PC-9 (cell line): ENCODE measurements around the gene HSPA4. TPM values are rescaled to one million over a fixed set of nuclear protein-coding genes. Genes with fewer than 3 reads are reported as not detected.
"Not testable (repeated sequence)": the region's sequence is repeated elsewhere in the genome, so short reads cannot be mapped to it uniquely, and the experiment has no call there.

Source experiments
- BruUV-seq: library from RNA; stranded (reverse); fragments of 400-500 nt; replicated peaks from 2 replicates; lab custom pipeline; 2021; lab: Mats Ljungman, UMichigan
- CTCF ChIA-PET: fragments of 300-600 bp; sonication (Branson Sonifier 250); formaldehyde crosslinking; loops from one replicate; lab custom pipeline; 2022; ENCODE audit warnings: antibody characterized with exemption; lab: Charles Lee
- POLR2A ChIA-PET: fragments of 300-600 bp; sonication (Branson Sonifier 250); formaldehyde crosslinking; loops from one replicate; lab custom pipeline; 2022; ENCODE audit warnings: antibody characterized with exemption; ENCODE audit not compliant: unreplicated experiment; lab: Charles Lee
- DNase-seq, 2 experiments: peaks; one replicate each; pipeline versions ENCODE4 v3.0.0 to v3.0.0-alpha.2; 2015 to 2022; ENCODE audit warnings: mixed read lengths in 1 of 2
- H2AFZ ChIP-seq: fragments of 200-600 bp; sonication (generic); 2 replicates; pipeline ENCODE4 v1.8.1; 2017; ENCODE audit warnings: antibody characterized with exemption
- H3F3A ChIP-seq: fragments of 200-600 bp; sonication (generic); 2 replicates; pipeline ENCODE4 v1.8.1; 2017; ENCODE audit warnings: antibody characterized with exemption, mild to moderate bottlenecking, low read depth; ENCODE audit not compliant: insufficient read depth
- H3K27ac ChIP-seq: fragments of 200-600 bp; sonication (generic); 2 replicates; pipeline ENCODE4 v1.6.1; 2016; ENCODE audit warnings: mixed run types
- H3K27me3 ChIP-seq: fragments of 200-600 bp; sonication (generic); 2 replicates; pipeline ENCODE4 v1.6.1; 2016; ENCODE audit warnings: low read depth, mixed run types; ENCODE audit not compliant: insufficient read depth
- H3K36me3 ChIP-seq: fragments of 200-600 bp; sonication (generic); 2 replicates; pipeline ENCODE4 v1.6.1; 2016; ENCODE audit warnings: low read depth, mixed run types
- H3K4me1 ChIP-seq: fragments of 200-600 bp; sonication (generic); replicated peaks from 2 replicates; pipeline ENCODE4 v1.6.1; 2016; ENCODE audit warnings: mixed run types; ENCODE audit not compliant: insufficient read depth
- H3K4me2 ChIP-seq: fragments of 200-600 bp; sonication (generic); 2 replicates; pipeline ENCODE4 v1.6.1; 2017; ENCODE audit warnings: mixed run types
- H3K4me3 ChIP-seq: fragments of 200-600 bp; sonication (generic); 2 replicates; pipeline ENCODE4 v1.6.1; 2016; ENCODE audit warnings: mixed run types
- H3K79me2 ChIP-seq: fragments of 200-600 bp; sonication (generic); 2 replicates; pipeline ENCODE4 v1.6.1; 2017; ENCODE audit warnings: low read depth, mixed run types
- H3K9me2 ChIP-seq: fragments of 200-600 bp; sonication (generic); 2 replicates; pipeline ENCODE4 v1.8.1; 2017; ENCODE audit warnings: mild to moderate bottlenecking; ENCODE audit not compliant: insufficient read depth
- H3K9me3 ChIP-seq: fragments of 200-600 bp; sonication (generic); 2 replicates; pipeline ENCODE4 v1.8.1; 2016; ENCODE audit warnings: low read depth; ENCODE audit not compliant: insufficient read depth
- H4K20me1 ChIP-seq: fragments of 200-600 bp; sonication (generic); 2 replicates; pipeline ENCODE4 v1.8.1; 2017; ENCODE audit not compliant: insufficient read depth
- EZH2 ChIP-seq: fragments of 200-600 bp; sonication (generic); IDR thresholded peaks from 2 replicates; pipeline ENCODE4 v1.8.0; 2017; ENCODE audit warnings: antibody characterized with exemption, low read depth
- intact Hi-C: fragments of 100-400 bp; cut with micrococcal nuclease; formaldehyde crosslinking; loops from one replicate; pipeline ENCODE4 v1.10.0; 2022; ENCODE audit not compliant: unreplicated experiment
- total RNA-seq: library from RNA; stranded (reverse); gene quantifications from 2 replicates; pipeline ENCODE4 v1.2.3, GENCODE V29; 2021
- TF ChIP-seq, protein P1 (sequence below): fragments of 200-600 bp; sonication (generic); conservative IDR thresholded peaks from 2 replicates; pipeline ENCODE4 v1.6.1; 2017; ENCODE audit warnings: mixed run types, antibody characterized with exemption, mild to moderate bottlenecking, moderate library complexity

The HSPA4 gene
- total RNA-seq, 1 experiment from 2014 or later, result 140 TPM

- Histone ChIP-seq H3K36me3 (no peaks in the 10 kb centered on the region), H3F3A (no peaks in the 10 kb centered on the region), H4K20me1 (no peaks in the 10 kb centered on the region), H3K4me3 (no peak overlapping the region), H3K9me2 (no peaks in the 10 kb centered on the region), H3K27me3 (no peaks in the 10 kb centered on the region), H3K79me2 (no peaks in the 10 kb centered on the region), H2AFZ (no peak overlapping the region), H3K4me1 (no peaks in the 10 kb centered on the region), H3K27ac (no peak overlapping the region), H3K9me3 (no peaks in the 10 kb centered on the region), H3K4me2 (no peak overlapping the region)
- intact Hi-C loops, result no loop called here
- ChIA-PET CTCF (no interaction called here), POLR2A (no interaction called here)
- DNase-seq, result no peak
- TF ChIP-seq, protein P1, sequence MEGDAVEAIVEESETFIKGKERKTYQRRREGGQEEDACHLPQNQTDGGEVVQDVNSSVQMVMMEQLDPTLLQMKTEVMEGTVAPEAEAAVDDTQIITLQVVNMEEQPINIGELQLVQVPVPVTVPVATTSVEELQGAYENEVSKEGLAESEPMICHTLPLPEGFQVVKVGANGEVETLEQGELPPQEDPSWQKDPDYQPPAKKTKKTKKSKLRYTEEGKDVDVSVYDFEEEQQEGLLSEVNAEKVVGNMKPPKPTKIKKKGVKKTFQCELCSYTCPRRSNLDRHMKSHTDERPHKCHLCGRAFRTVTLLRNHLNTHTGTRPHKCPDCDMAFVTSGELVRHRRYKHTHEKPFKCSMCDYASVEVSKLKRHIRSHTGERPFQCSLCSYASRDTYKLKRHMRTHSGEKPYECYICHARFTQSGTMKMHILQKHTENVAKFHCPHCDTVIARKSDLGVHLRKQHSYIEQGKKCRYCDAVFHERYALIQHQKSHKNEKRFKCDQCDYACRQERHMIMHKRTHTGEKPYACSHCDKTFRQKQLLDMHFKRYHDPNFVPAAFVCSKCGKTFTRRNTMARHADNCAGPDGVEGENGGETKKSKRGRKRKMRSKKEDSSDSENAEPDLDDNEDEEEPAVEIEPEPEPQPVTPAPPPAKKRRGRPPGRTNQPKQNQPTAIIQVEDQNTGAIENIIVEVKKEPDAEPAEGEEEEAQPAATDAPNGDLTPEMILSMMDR, result no peak
- no peak for TF ChIP-seq EZH2
- BruUV-seq, result no TSS peak
These were observed 78.7 kb downstream of the HSPA4 start for GRCh38 chr5:133130387-133131118.

- H3K79me2 ChIP-seq, result no peaks in the 10 kb centered on the region
- ChIA-PET POLR2A (no interaction called here), CTCF (no interaction called here)
- H3K9me3 ChIP-seq, result no peaks in the 10 kb centered on the region
- H3K4me3 ChIP-seq, result no peak overlapping the region
- no peaks in the 10 kb centered on the region for H3K9me2 ChIP-seq
- H3K4me2 ChIP-seq, result no peak overlapping the region
- H3K36me3 ChIP-seq, result no peaks in the 10 kb centered on the region
- no peaks in the 10 kb centered on the region for H3F3A ChIP-seq
- TF ChIP-seq, protein P1, result no peak
- no peak for TF ChIP-seq EZH2
- DNase-seq, result no peak
- H3K27ac ChIP-seq, result no peak overlapping the region
- intact Hi-C loops, result no loop called here
- no peaks in the 10 kb centered on the region for H3K4me1 ChIP-seq
- no TSS peak for BruUV-seq
- H4K20me1 ChIP-seq, result no peaks in the 10 kb centered on the region
- no peaks in the 10 kb centered on the region for H3K27me3 ChIP-seq
- H2AFZ ChIP-seq, result no peak overlapping the region
These were observed 80.9 kb downstream of the HSPA4 start for GRCh38 chr5:133132717-133133116.

GRCh38 chr5:133133241-133133640 is 81.4 kb downstream of the HSPA4 start:
- H3K27ac ChIP-seq, H3K4me2 ChIP-seq, H2AFZ ChIP-seq, H3K36me3 ChIP-seq, H3F3A ChIP-seq, POLR2A ChIA-PET, CTCF ChIA-PET, H3K4me3 ChIP-seq, H3K79me2 ChIP-seq, DNase-seq, H3K27me3 ChIP-seq, H3K9me2 ChIP-seq, H4K20me1 ChIP-seq, BruUV-seq, H3K4me1 ChIP-seq, intact Hi-C loops, H3K9me3 ChIP-seq: not testable (repeated sequence)

GRCh38 chr5:133136890-133137289 is 85.1 kb downstream of the HSPA4 start:
- H3K9me3 ChIP-seq, H3K4me1 ChIP-seq, H2AFZ ChIP-seq, H3K27ac ChIP-seq, intact Hi-C loops, H3K36me3 ChIP-seq, H3K79me2 ChIP-seq, H3F3A ChIP-seq, H4K20me1 ChIP-seq, BruUV-seq, H3K4me2 ChIP-seq, CTCF ChIA-PET, DNase-seq, H3K9me2 ChIP-seq, POLR2A ChIA-PET, H3K4me3 ChIP-seq, H3K27me3 ChIP-seq: not testable (repeated sequence)
